Tibial nerve (tissue), 4 donors: ENCODE measurements around the gene RUNX2. TPM values are rescaled to one million over a fixed set of nuclear protein-coding genes. Genes with fewer than 3 reads are reported as not detected.

Experiments used
- DNase-seq, 2 donors: peaks; one replicate each; pipeline ENCODE4 v3.0.0-alpha.2; 2019; ENCODE audit warnings: low spot score in 2 of 2
- H3K27ac ChIP-seq, 4 donors: fragments of 200-600 bp; sonication (generic) in 3 of 4; one replicate each; pipeline ENCODE4 v1.5.1; 2017 to 2019; ENCODE audit warnings: mild to moderate bottlenecking in 1 of 4
- H3K27me3 ChIP-seq, 2 donors: fragments of 200-600 bp; sonication (generic) in 1 of 2; one replicate each; pipeline versions ENCODE4 v1.5.1 to v1.6.0; 2017 to 2019
- H3K36me3 ChIP-seq, 3 donors: fragments of 200-600 bp; sonication (generic); one replicate each; pipeline ENCODE4 v1.5.1; 2018 to 2019
- H3K4me1 ChIP-seq, 4 donors: fragments of 200-600 bp; sonication (generic) in 3 of 4; one replicate each; pipeline ENCODE4 v1.5.1; 2017 to 2019
- H3K4me3 ChIP-seq, 4 donors: fragments of 200-600 bp; sonication (generic) in 3 of 4; one replicate each; pipeline ENCODE4 v1.5.1; 2017 to 2019; ENCODE audit warnings: mild to moderate bottlenecking in 1 of 4, moderate library complexity in 1 of 4
- H3K9me3 ChIP-seq, 4 donors: fragments of 200-600 bp; sonication (generic) in 3 of 4; one replicate each; pipeline ENCODE4 v1.5.1; 2017 to 2019
- EP300 ChIP-seq, 2 donors: sonication (generic); formaldehyde crosslinking; IDR thresholded peaks; one replicate each; pipeline ENCODE4 v1.6.1; 2017; ENCODE audit warnings: antibody characterized with exemption in 2 of 2, mild to moderate bottlenecking in 1 of 2
- POLR2A ChIP-seq, 2 donors: fragments of 450-650 bp; IDR thresholded peaks; one replicate each; pipeline ENCODE4 v1.6.1; 2017; ENCODE audit warnings: antibody characterized with exemption in 2 of 2, mild to moderate bottlenecking in 2 of 2, moderate library complexity in 2 of 2
- WGBS, 2 donors: methylation state at CpG; one replicate each; pipeline ENCODE4 v1.1.5; 2018; 5-methylcytosine and 5-hydroxymethylcytosine counted together
- total RNA-seq, 4 donors: library from RNA; depleted of rRNA; stranded (reverse); fragments of >200 nt; gene quantifications; one replicate each; pipeline ENCODE4 v1.1.0, GENCODE V29; 2016
- TF ChIP-seq, protein P1 (sequence below), 5 experiments: fragments of 200-600 bp in 3 of 5; fragments of 450-650 bp in 2 of 5; sonication (generic) in 3 of 5; IDR thresholded peaks; one replicate each; pipeline ENCODE4 v1.5.1; 2016 to 2019; ENCODE audit warnings: antibody characterized with exemption in 5 of 5, mild to moderate bottlenecking in 3 of 5, moderate library complexity in 2 of 5

The RUNX2 gene
- total RNA-seq, 4 donors from 2014 or later: 6.3 to 12.3 (median 7.8) TPM

DNA sequence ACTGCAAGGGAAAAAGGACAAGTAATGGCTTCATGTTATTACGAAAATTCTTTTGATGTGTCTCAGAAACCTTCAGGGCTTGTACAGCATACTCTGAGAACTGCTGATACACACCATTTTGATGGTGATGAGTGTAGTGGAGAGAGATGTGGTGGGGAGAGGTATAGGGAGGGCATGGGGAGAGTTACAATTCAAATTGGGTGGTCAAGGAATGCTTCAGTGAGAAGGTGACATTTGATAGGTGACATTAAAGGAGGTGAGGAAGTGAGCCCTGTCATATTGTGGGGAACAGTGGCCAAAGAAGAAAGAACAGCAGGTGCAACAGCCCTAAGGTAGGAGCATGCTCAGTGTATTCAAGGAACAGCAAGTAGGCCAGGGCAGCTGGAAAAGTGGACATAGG lies 368.6 kb downstream of the RUNX2 start:
- no peak for DNase-seq
- Histone ChIP-seq H3K27ac (no peak overlapping the region), H3K36me3 (no peaks in the 10 kb centered on the region), H3K4me1 (no peaks in the 10 kb centered on the region), H3K9me3 (no peaks in the 10 kb centered on the region), H3K4me3 (no peak overlapping the region), H3K27me3 (no peaks in the 10 kb centered on the region)
- WGBS, 2 donors: 93 to 95% methylated on average over 1 of the region's 1 CpG
- TF ChIP-seq, protein P1, sequence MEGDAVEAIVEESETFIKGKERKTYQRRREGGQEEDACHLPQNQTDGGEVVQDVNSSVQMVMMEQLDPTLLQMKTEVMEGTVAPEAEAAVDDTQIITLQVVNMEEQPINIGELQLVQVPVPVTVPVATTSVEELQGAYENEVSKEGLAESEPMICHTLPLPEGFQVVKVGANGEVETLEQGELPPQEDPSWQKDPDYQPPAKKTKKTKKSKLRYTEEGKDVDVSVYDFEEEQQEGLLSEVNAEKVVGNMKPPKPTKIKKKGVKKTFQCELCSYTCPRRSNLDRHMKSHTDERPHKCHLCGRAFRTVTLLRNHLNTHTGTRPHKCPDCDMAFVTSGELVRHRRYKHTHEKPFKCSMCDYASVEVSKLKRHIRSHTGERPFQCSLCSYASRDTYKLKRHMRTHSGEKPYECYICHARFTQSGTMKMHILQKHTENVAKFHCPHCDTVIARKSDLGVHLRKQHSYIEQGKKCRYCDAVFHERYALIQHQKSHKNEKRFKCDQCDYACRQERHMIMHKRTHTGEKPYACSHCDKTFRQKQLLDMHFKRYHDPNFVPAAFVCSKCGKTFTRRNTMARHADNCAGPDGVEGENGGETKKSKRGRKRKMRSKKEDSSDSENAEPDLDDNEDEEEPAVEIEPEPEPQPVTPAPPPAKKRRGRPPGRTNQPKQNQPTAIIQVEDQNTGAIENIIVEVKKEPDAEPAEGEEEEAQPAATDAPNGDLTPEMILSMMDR (IDR thresholded peaks at IDR 0.05): no peak
- TF ChIP-seq EP300 (IDR thresholded peaks at IDR 0.05) (no peak), POLR2A (IDR thresholded peaks at IDR 0.05) (no peak)

DNA sequence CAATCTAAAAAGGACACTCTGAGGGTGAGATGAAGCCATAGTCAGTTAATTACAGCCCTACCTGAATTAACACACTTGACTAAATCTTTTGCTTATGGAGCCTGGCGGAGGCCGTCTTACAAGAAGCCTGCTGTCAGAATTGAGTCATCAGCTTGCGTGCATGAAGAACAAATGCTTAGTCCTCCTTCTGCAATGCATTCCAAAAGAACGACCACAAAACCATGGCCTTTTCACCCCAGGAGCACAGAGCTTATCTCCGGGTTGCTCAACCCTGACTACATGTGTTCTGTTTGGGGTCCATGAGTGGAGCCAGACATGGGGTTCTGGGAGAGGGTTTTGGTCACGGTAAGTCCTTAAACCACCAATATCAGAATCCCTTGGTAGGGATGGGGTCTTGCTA lies 369.5 kb downstream of the RUNX2 start:
- Histone ChIP-seq H3K4me3 (no peak overlapping the region), H3K9me3 (no peaks in the 10 kb centered on the region), H3K36me3 (no peaks in the 10 kb centered on the region), H3K27ac (no peak overlapping the region), H3K27me3 (no peaks in the 10 kb centered on the region), H3K4me1 (no peaks in the 10 kb centered on the region)
- TF ChIP-seq POLR2A (IDR thresholded peaks at IDR 0.05): no peak
- TF ChIP-seq, protein P1 (IDR thresholded peaks at IDR 0.05): no peak
- no peak for TF ChIP-seq EP300 (IDR thresholded peaks at IDR 0.05)
- WGBS, 2 donors: 84 to 90% methylated on average over 6 of the region's 6 CpGs
- no peak for DNase-seq

DNA sequence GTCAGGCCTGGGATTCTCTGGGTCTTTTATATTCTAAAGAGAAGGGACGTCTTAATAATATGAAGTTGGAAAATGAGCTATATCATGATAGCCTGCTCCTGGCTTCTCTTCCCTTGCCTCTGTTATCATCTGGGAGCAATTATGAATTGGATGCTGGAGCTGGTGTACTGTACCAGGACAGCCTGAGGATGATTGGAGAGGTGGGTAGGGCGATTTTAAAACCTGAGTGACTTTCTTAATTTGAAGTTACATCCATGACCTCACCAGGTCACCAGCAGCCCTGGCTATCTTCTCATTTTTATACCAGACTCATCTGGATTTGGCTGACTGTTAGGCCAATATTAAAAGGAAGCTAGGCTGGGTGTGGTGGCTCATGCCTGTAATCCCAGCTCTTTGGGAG lies 369.9 kb downstream of the RUNX2 start:
- Histone ChIP-seq H3K27me3 (no peaks in the 10 kb centered on the region), H3K4me1 (no peaks in the 10 kb centered on the region), H3K4me3 (no peak overlapping the region), H3K27ac (no peak overlapping the region), H3K36me3 (no peaks in the 10 kb centered on the region), H3K9me3 (no peaks in the 10 kb centered on the region)
- no peak for DNase-seq
- 89 to 90% methylated on average over 2 of the region's 2 CpGs for WGBS, 2 donors
- TF ChIP-seq EP300 (IDR thresholded peaks at IDR 0.05): no peak
- no peak for TF ChIP-seq POLR2A (IDR thresholded peaks at IDR 0.05)

DNA sequence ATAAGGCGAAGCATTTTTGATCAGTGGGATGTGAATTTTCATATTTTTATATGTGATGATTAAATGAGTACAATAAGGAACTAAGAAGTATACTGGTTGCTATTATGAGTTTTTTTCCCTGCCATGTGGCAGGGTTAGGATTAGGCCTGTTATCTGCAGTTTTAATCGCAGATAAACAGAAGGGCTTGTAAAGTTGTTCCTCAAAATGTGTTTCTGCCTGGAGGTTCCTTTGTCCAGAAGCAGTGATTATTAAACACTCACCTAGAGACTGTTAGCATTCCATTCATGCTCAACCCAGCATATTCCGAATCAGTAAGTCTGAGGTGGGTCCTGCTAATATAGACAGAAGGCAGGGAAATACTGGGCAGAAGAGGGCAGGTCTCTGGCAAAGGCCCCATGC lies 371.5 kb downstream of the RUNX2 start:
- Histone ChIP-seq H3K4me3 (no peak overlapping the region), H3K4me1 (no peaks in the 10 kb centered on the region), H3K27me3 (no peaks in the 10 kb centered on the region), H3K36me3 (no peaks in the 10 kb centered on the region), H3K9me3 (no peaks in the 10 kb centered on the region), H3K27ac (no peak overlapping the region)
- 75% methylated on average over 3 of the region's 3 CpGs for WGBS, 2 donors
- no peak for DNase-seq
- TF ChIP-seq POLR2A (IDR thresholded peaks at IDR 0.05): no peak
- no peak for TF ChIP-seq EP300 (IDR thresholded peaks at IDR 0.05)
- TF ChIP-seq, protein P1 (IDR thresholded peaks at IDR 0.05): no peak

DNA sequence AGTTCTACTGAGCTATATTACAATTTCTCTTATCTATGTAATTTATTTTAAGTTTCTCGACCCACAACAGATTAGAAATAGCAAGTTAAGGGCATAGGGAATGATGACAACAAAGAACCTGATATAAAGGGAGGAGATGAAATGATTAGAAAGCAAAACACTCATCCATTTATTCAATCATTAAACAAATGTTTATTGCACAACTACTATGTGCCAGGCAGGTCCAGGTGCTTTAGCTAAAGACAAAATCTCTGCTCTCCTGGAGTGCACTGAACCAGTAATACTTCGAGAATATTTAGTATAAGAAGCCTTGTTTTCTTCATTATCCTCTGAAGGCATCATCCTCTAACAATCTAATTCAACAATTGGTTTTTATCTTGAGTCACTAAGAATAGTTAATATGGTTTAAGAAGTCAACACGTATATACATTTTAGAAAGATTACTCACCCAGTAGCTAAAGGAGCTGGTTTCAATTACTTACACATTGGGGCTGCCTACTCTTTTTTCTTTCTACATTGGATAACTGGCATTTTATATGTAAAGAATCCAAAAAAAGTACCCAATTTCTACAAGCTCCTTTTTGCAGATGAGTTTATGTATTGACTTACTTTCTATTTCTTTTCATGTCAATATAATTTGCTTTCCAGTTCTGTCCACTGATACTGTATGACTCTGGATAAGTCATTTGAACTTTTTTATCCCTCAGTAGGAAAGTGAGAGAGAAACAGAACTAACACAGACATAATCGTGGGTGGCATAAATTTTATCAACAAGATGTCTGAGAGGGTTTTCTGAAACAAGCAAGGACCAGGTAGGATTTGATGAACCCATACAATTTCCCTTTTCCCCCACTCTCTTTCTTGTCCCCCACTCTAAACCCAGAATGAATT lies 375.0 kb downstream of the RUNX2 start:
- 77% methylated on average over 4 of the region's 4 CpGs for WGBS, 2 donors
- H3K27me3 ChIP-seq: no peaks in the 10 kb centered on the region
- no peak for DNase-seq
- no peaks in the 10 kb centered on the region for H3K9me3 ChIP-seq
- no peaks in the 10 kb centered on the region for H3K36me3 ChIP-seq
- no peak overlapping the region for H3K4me3 ChIP-seq
- H3K4me1 ChIP-seq: no peaks in the 10 kb centered on the region
- TF ChIP-seq EP300 (IDR thresholded peaks at IDR 0.05) (no peak), POLR2A (IDR thresholded peaks at IDR 0.05) (no peak)
- TF ChIP-seq, protein P1 (IDR thresholded peaks at IDR 0.05): no peak
- no peak overlapping the region for H3K27ac ChIP-seq
